ENCODE measurements around the gene SIX5. TPM values are rescaled to one million over a fixed set of nuclear protein-coding genes. Genes with fewer than 3 reads are reported as not detected.

The SIX5 gene
- total and polyA plus RNA-seq, 7 donors: 7.0 to 14.5 (median 9.2) TPM

- no peak overlapping the region for H3K27ac ChIP-seq
- no peak for TF ChIP-seq CTCF (IDR thresholded peaks at IDR 0.05)
- no peaks in the 10 kb centered on the region for H3K36me3 ChIP-seq (ENCODE audit: insufficient read depth in 1 of 2, low read depth in 1 of 2)
- intact Hi-C loops (cut with DNase I): no loop called here
- H3K9me3 ChIP-seq: no peaks in the 10 kb centered on the region
- no peak overlapping the region for H3K4me3 ChIP-seq
- WGBS, 3 donors: 82 to 85% (median 84%) methylated on average over 5 of the region's 5 CpGs
- H3K27me3 ChIP-seq (ENCODE audit: insufficient read depth in 3 of 3, low read length in 2 of 3): no peaks in the 10 kb centered on the region
- H3K4me1 ChIP-seq: no peaks in the 10 kb centered on the region
- ATAC-seq (no peak), DNase-seq (no peak)
These were observed 21.5 kb downstream of the SIX5 start for GRCh38 chr19:45747513-45747912.

GRCh38 chr19:45746866-45747265 is 22.2 kb downstream of the SIX5 start:
- no peaks in the 10 kb centered on the region for H3K27me3 ChIP-seq (ENCODE audit: insufficient read depth in 3 of 3, low read length in 2 of 3)
- ATAC-seq: no peak

GRCh38 chr19:45745606-45746005 is 23.4 kb downstream of the SIX5 start:
- Histone ChIP-seq H3K4me1 (no peaks in the 10 kb centered on the region), H3K9me3 (no peaks in the 10 kb centered on the region), H3K4me3 (no peak overlapping the region), H3K27me3 (ENCODE audit: insufficient read depth in 3 of 3, low read length in 2 of 3) (no peaks in the 10 kb centered on the region), H3K36me3 (ENCODE audit: insufficient read depth in 1 of 2, low read depth in 1 of 2) (no peaks in the 10 kb centered on the region), H3K27ac (no peak overlapping the region)
- ATAC-seq: no peak
- WGBS, 3 donors: 53 to 71% (median 59%) methylated on average over 6 of the region's 6 CpGs
- no peak for TF ChIP-seq CTCF (IDR thresholded peaks at IDR 0.05)
- intact Hi-C loops (cut with DNase I): no loop called here
- no peak for DNase-seq

More at GRCh38 chr19:45746866-45747265, 22.2 kb downstream of the SIX5 start:
- 53 to 78% (median 54%) methylated on average over 5 of the region's 5 CpGs for WGBS, 3 donors
- no peaks in the 10 kb centered on the region for H3K4me1 ChIP-seq
- DNase-seq: no peak
- intact Hi-C loops (cut with DNase I): no loop called here
- no peak for TF ChIP-seq CTCF (IDR thresholded peaks at IDR 0.05)
- no peak overlapping the region for H3K27ac ChIP-seq
- H3K36me3 ChIP-seq (ENCODE audit: insufficient read depth in 1 of 2, low read depth in 1 of 2): no peaks in the 10 kb centered on the region
- no peak overlapping the region for H3K4me3 ChIP-seq
- H3K9me3 ChIP-seq: no peaks in the 10 kb centered on the region

- no peak for TF ChIP-seq CTCF (IDR thresholded peaks at IDR 0.05)
- H3K9me3 ChIP-seq: no peaks in the 10 kb centered on the region
- DNase-seq: no peak
- ATAC-seq: no peak
- intact Hi-C loops (cut with DNase I): no loop called here
- no peaks in the 10 kb centered on the region for H3K27me3 ChIP-seq (ENCODE audit: insufficient read depth in 3 of 3, low read length in 2 of 3)
- H3K4me1 ChIP-seq: no peaks in the 10 kb centered on the region
- H3K27ac ChIP-seq: no peak overlapping the region
- no peak overlapping the region for H3K4me3 ChIP-seq
- 66 to 72% (median 69%) methylated on average over 4 of the region's 4 CpGs for WGBS, 3 donors
- H3K36me3 ChIP-seq (ENCODE audit: insufficient read depth in 1 of 2, low read depth in 1 of 2): no peaks in the 10 kb centered on the region
These were observed 26.1 kb downstream of the SIX5 start for GRCh38 chr19:45742969-45743368.
